Activated naive CD8-positive, alpha-beta T cell treated with anti-CD3 and anti-CD28 coated beads for 36 hours (primary cell): ENCODE measurements around the gene LAD1. TPM values are rescaled to one million over a fixed set of nuclear protein-coding genes. Genes with fewer than 3 reads are reported as not detected.
A peak's percentile ranks its signal among the peaks of the same experiment; 100 is the strongest.

ENCODE experiments used
- DNase-seq: peaks from one replicate; pipeline ENCODE4 v3.0.0; 2021
- H3K27ac Mint-ChIP-seq: one replicate; pipeline ENCODE4 v1.8.0; 2022; ENCODE audit warnings: mild to moderate bottlenecking, moderate library complexity, mixed read lengths
- H3K27me3 Mint-ChIP-seq: one replicate; pipeline ENCODE4 v1.8.0; 2022; ENCODE audit warnings: mild to moderate bottlenecking, mixed read lengths
- H3K36me3 Mint-ChIP-seq: one replicate; pipeline ENCODE4 v1.8.0; 2021; ENCODE audit warnings: mild to moderate bottlenecking, mixed read lengths
- H3K4me1 Mint-ChIP-seq: one replicate; pipeline ENCODE4 v1.8.0; 2021; ENCODE audit warnings: mixed read lengths
- H3K4me3 Mint-ChIP-seq: one replicate; pipeline ENCODE4 v1.8.0; 2022; ENCODE audit warnings: mild to moderate bottlenecking, moderate library complexity, mixed read lengths
- H3K9me3 Mint-ChIP-seq: one replicate; pipeline ENCODE4 v1.8.0; 2022; ENCODE audit warnings: mixed read lengths
- total RNA-seq, 2 experiments: library from RNA; stranded (reverse); gene quantifications; one replicate each; pipeline ENCODE4 v1.2.3, GENCODE V29; 2021

The LAD1 gene
- total RNA-seq, 2 experiments from 2014 or later, result not detected

- Mint-ChIP-seq H3K9me3 (no peaks in the 10 kb centered on the region), H3K4me1 (no peaks in the 10 kb centered on the region), H3K4me3 (no peak overlapping the region), H3K36me3 (no peaks in the 10 kb centered on the region), H3K27me3 (peaks cover 2% of the 10 kb centered on the region), H3K27ac (no peak overlapping the region)
- DNase-seq, result no peak
These were observed 42.4 kb downstream of the LAD1 start for GRCh38 chr1:201356701-201357100.

- Mint-ChIP-seq H3K4me3 (no peak overlapping the region), H3K9me3 (no peaks in the 10 kb centered on the region), H3K4me1 (no peaks in the 10 kb centered on the region), H3K36me3 (no peaks in the 10 kb centered on the region), H3K27ac (no peak overlapping the region), H3K27me3 (peaks cover 4% of the 10 kb centered on the region)
- DNase-seq, result no peak
These were observed 42.9 kb downstream of the LAD1 start for GRCh38 chr1:201356236-201356635.

GRCh38 chr1:201355471-201355870 lies 43.7 kb downstream of the LAD1 start:
- Mint-ChIP-seq H3K4me1 (no peaks in the 10 kb centered on the region), H3K36me3 (no peaks in the 10 kb centered on the region), H3K27me3 (peaks cover 6% of the 10 kb centered on the region), H3K9me3 (no peaks in the 10 kb centered on the region), H3K4me3 (no peak overlapping the region), H3K27ac (no peak overlapping the region)
- DNase-seq, result no peak

GRCh38 chr1:201354901-201355295 lies 44.2 kb downstream of the LAD1 start:
- DNase-seq, result no peak
- no peaks in the 10 kb centered on the region for H3K36me3 Mint-ChIP-seq
- no peak overlapping the region for H3K4me3 Mint-ChIP-seq
- H3K27ac Mint-ChIP-seq, result no peak overlapping the region
- H3K27me3 Mint-ChIP-seq, result peaks cover 6% of the 10 kb centered on the region
- no peaks in the 10 kb centered on the region for H3K4me1 Mint-ChIP-seq
- no peaks in the 10 kb centered on the region for H3K9me3 Mint-ChIP-seq

DNA sequence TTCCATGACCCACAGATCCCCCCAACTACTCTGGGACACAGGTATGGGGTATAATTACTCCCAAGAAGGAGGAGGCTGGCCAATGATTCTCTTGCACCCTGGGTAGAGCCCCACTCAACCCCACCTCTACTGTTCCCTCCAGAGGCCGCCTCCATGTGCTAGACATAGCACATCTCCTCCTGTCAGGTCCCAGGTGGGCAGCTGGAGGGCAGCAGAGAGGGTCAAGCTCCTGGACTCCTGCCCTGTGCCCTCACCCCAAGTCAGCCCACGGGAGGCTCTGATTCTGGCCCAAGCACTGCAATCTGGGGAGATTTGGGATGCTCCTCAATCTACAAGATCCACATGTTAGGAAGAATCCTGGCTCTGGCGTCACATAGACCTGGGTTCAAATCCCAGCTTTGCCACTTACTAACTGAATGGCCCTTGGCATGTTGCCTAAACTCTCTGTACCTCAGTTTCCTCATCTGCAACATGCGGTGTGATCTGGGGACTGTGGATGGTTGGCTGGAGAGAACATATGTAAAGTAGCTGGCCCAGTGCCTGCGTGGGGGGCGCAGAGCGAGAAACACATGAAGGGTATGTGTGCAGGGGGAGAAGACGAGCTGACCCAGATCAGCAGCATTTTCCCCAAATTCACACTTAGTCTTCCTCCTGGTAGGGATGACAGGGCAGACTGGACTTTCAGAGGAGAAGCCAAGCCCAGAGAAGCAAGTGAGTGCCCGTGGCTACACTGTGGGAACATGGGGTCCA lies 44.8 kb downstream of the LAD1 start:
- Mint-ChIP-seq H3K36me3 (no peaks in the 10 kb centered on the region), H3K4me1 (no peaks in the 10 kb centered on the region), H3K9me3 (no peaks in the 10 kb centered on the region), H3K27ac (no peak overlapping the region), H3K4me3 (no peak overlapping the region), H3K27me3 (peaks cover 6% of the 10 kb centered on the region)
- DNase-seq, result no peak

DNA sequence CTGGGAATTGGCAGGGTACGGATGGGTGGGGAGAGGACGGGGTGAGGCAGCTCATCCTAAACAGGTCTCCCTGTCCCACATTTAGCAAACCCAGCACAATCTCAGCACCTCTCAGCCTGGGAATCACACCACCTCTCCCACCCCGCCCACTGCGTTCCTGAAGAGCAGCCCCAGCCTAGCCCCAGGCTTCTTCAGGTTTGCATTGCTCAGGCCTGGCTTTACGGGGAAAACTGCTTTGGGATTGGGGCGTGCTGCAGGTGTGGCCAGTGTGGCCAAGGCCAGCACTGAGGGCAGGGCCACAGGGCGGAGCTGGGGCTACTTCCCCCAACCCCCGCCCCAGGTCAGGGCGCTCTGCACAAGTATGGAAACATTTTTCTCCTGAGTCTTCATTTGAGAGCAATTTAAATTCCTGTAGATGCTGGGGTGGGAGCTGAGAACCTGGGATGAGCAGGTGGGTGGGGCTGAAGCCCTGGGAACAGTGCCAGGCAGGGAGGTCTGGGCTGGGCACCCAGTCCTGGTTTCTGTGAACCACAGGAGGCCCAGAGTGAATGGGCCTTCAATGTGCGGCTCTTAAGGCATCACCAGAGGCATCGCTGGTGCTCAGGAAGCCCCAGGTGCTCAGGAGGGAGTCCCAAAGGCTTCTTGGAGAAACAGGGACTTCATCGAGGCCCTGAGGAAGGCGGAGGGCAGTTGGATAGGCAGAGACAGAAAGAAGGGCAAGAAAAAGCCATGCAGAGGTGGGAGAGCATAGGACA lies 45.8 kb downstream of the LAD1 start:
- no peaks in the 10 kb centered on the region for H3K9me3 Mint-ChIP-seq
- H3K4me1 Mint-ChIP-seq, result no peaks in the 10 kb centered on the region
- no peak overlapping the region for H3K27ac Mint-ChIP-seq
- peaks cover 7% of the 10 kb centered on the region for H3K27me3 Mint-ChIP-seq
- DNase-seq, result no peak
- no peaks in the 10 kb centered on the region for H3K36me3 Mint-ChIP-seq
- no peak overlapping the region for H3K4me3 Mint-ChIP-seq

DNA sequence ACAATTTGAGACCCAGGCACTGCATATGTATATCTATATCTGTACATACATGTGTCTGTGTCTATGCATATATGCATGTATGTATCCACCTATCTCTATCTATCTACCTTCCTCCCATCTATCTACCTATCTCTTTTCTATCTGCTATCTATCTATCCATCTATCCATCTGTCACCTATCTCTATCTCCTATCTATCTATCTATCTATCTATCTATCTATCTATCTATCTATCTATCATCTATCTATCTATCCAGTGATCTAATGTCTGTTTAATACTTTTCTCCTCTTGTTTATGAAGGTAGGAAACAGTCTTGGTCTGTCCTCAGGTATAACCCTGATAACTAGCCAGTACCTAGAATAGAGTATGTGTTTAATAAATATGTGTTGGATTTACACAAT lies 47.5 kb downstream of the LAD1 start:
- Mint-ChIP-seq H3K4me3 (no peak overlapping the region), H3K27ac (no peak overlapping the region), H3K36me3 (no peaks in the 10 kb centered on the region), H3K9me3 (no peaks in the 10 kb centered on the region), H3K4me1 (no peaks in the 10 kb centered on the region), H3K27me3 (peaks cover 21% of the 10 kb centered on the region)
- DNase-seq, result no peak

DNA sequence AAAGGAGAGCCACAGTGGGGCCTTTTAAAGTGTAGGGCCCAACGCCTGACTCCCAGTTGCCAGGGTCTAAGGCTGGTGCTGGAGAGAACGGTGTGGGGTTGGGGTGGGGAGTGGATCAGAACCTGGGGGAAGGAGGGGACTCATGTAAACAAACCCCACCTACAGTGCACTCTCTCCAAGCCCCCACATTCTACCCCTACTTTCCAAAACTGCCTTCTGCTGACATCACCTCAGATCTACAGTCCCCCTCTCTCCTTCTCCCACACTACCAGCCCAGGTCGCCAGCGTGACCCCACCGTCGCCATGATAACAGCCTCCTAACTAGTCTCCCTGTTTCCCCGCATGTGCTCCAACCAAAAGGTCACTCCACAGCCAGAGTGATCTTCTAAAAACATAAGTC lies 48.2 kb downstream of the LAD1 start:
- no peak overlapping the region for H3K27ac Mint-ChIP-seq
- no peaks in the 10 kb centered on the region for H3K9me3 Mint-ChIP-seq
- H3K4me1 Mint-ChIP-seq, result no peaks in the 10 kb centered on the region
- H3K36me3 Mint-ChIP-seq, result no peaks in the 10 kb centered on the region
- no peak for DNase-seq
- peaks cover 22% of the 10 kb centered on the region for H3K27me3 Mint-ChIP-seq
- no peak overlapping the region for H3K4me3 Mint-ChIP-seq

GRCh38 chr1:201350361-201350725 lies 48.8 kb downstream of the LAD1 start:
- no peaks in the 10 kb centered on the region for H3K36me3 Mint-ChIP-seq
- H3K9me3 Mint-ChIP-seq, result no peaks in the 10 kb centered on the region
- no peak overlapping the region for H3K27ac Mint-ChIP-seq
- no peak overlapping the region for H3K4me3 Mint-ChIP-seq
- no peak for DNase-seq
- H3K4me1 Mint-ChIP-seq, result no peaks in the 10 kb centered on the region
- H3K27me3 Mint-ChIP-seq, result peaks cover 22% of the 10 kb centered on the region

DNA sequence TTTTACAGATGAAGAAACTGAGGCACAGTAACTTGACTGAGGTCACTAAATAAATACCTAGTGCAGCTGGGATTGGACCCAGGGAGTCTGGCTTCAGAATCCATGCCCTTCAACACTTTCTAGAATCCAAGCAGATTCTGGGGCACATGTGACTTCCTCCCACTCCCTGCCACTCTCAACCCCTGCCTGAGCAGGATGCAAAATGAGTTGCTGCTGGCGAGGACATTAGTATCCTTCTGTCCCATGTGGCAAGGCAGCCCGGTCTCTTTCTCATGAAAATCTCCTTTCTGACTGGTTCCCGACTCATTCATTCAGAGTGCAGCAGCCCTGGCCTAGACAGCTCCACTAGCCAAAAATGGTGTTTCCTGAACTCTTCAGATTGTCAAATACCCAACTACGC lies 50.0 kb downstream of the LAD1 start:
- no peak for DNase-seq
- no peaks in the 10 kb centered on the region for H3K9me3 Mint-ChIP-seq
- no peak overlapping the region for H3K27ac Mint-ChIP-seq
- no peaks in the 10 kb centered on the region for H3K36me3 Mint-ChIP-seq
- H3K27me3 Mint-ChIP-seq, result peaks cover 22% of the 10 kb centered on the region
- H3K4me1 Mint-ChIP-seq, result no peaks in the 10 kb centered on the region
- no peak overlapping the region for H3K4me3 Mint-ChIP-seq

- Mint-ChIP-seq H3K4me3 (no peak overlapping the region), H3K36me3 (no peaks in the 10 kb centered on the region), H3K4me1 (no peaks in the 10 kb centered on the region), H3K27me3 (peaks cover 22% of the 10 kb centered on the region), H3K27ac (no peak overlapping the region), H3K9me3 (no peaks in the 10 kb centered on the region)
- peak; percentile 34 for DNase-seq
These were observed 50.9 kb downstream of the LAD1 start for GRCh38 chr1:201348211-201348566.

DNA sequence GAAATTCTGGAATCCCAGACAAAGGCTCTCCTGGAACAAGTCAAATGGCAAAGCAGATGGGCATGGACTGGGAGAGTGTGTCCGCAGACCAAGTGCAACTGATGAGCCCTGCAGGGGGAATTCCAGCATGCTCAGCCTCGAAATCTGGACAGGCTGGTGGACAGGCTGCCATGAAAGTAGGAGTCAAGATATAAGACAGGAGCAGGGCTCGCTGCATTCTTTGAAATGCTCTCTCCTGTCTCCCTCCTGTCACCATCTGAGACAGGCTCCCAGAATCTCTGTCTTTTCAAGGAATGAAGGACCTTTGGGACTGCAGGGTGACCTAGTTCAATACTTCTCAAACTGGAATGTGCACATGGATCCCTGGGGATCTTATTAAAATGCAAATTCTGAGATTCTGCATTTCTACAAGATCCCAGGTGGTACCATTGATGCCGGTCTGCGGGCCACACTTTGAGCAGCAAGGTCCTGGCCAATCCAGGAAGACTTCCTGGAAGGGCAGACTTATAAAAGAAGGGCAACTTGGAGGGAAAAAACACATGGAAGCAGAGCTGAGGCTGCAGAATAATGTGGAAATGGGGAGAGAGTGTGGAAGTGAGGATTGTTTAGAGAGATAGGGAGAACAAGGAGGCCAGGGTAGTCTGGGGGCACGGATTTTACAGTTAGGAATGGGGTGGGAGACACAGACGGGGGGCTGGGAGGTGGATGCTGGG lies 51.5 kb downstream of the LAD1 start:
- Mint-ChIP-seq H3K9me3 (no peaks in the 10 kb centered on the region), H3K27me3 (peaks cover 22% of the 10 kb centered on the region), H3K36me3 (no peaks in the 10 kb centered on the region), H3K4me3 (no peak overlapping the region), H3K4me1 (no peaks in the 10 kb centered on the region), H3K27ac (no peak overlapping the region)
- DNase-seq, result no peak

- Mint-ChIP-seq H3K4me3 (no peak overlapping the region), H3K9me3 (no peaks in the 10 kb centered on the region), H3K4me1 (no peaks in the 10 kb centered on the region), H3K36me3 (no peaks in the 10 kb centered on the region), H3K27ac (no peak overlapping the region), H3K27me3 (peaks cover 22% of the 10 kb centered on the region)
- DNase-seq, result no peak
These were observed 52.1 kb downstream of the LAD1 start for GRCh38 chr1:201346987-201347386.

DNA sequence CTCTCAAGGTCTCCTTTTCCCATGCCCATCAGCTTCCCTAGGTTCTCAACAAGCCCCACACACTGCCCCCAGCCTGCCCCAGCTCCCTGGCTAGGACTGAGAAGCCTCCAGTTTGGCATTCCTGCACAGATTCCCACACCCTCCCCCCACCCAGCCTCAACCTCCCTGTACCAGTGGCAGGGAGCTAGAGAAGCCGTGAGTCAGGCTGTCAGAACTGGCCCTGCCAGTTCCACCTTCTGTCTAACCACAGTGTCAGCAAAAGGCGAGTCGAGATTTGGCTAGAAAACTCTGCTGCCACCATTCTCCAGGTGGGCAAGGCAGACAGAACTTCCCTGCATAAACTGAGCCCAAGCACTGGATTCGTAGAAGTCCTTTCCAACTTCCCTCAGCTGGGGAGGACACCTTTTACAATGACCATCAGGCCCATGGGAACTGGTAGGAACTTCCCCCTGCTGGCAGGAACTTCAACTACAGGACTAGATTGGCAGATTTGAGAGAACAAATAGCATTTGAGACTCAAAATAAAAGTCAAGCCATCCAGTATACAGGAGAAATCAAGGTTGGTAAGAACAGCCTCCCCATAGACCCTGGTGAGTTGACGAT lies 52.7 kb downstream of the LAD1 start:
- Mint-ChIP-seq H3K4me3 (no peak overlapping the region), H3K9me3 (peaks cover under 1% of the 10 kb centered on the region), H3K27me3 (peaks cover 22% of the 10 kb centered on the region), H3K27ac (no peak overlapping the region), H3K4me1 (no peaks in the 10 kb centered on the region), H3K36me3 (no peaks in the 10 kb centered on the region)
- DNase-seq, result no peak

DNA sequence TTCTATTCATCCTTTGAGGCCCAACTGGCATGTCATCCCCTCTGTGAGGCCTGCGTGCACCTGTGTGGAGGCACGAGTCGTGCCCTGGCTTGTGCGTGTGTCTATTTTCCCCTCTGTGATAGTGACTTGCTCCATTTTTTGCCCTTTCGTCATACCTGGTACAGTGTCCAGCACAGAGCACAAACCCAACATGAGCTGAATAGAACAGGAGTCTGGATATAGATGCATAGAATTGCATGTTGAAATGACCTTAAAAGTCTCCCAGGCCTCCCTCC lies 54.1 kb downstream of the LAD1 start:
- no peak for DNase-seq
- H3K36me3 Mint-ChIP-seq, result no peaks in the 10 kb centered on the region
- H3K27me3 Mint-ChIP-seq, result peaks cover 23% of the 10 kb centered on the region
- no peaks in the 10 kb centered on the region for H3K4me1 Mint-ChIP-seq
- no peak overlapping the region for H3K27ac Mint-ChIP-seq
- peaks cover 2% of the 10 kb centered on the region for H3K9me3 Mint-ChIP-seq
- H3K4me3 Mint-ChIP-seq, result no peak overlapping the region
